KMS-11 (cell line): ENCODE results near the gene SLC40A1.
A peak's percentile ranks its signal among the peaks of the same experiment; 100 is the strongest.

Source experiments
- H2AFZ ChIP-seq: fragments of 200-600 bp; sonication (generic); 2 replicates; pipeline ENCODE4 v1.6.1; 2016; ENCODE audit warnings: antibody characterized with exemption, mixed run types, low read depth
- H3K27ac ChIP-seq: fragments of 200-600 bp; sonication (generic); 2 replicates; pipeline ENCODE4 v1.6.1; 2016; ENCODE audit warnings: mild to moderate bottlenecking, mixed run types
- H3K27me3 ChIP-seq: fragments of 200-600 bp; sonication (generic); 2 replicates; pipeline ENCODE4 v1.6.1; 2017; ENCODE audit warnings: mild to moderate bottlenecking, low read depth, mixed run types, moderate library complexity; ENCODE audit not compliant: insufficient read depth
- H3K36me3 ChIP-seq: fragments of 200-600 bp; sonication (generic); 2 replicates; pipeline ENCODE4 v1.6.1; 2017; ENCODE audit warnings: mild to moderate bottlenecking, mixed run types; ENCODE audit not compliant: insufficient read depth
- H3K4me1 ChIP-seq: fragments of 200-600 bp; sonication (generic); 2 replicates; pipeline ENCODE4 v1.6.1; 2016; ENCODE audit warnings: mild to moderate bottlenecking, low read depth, mixed run types; ENCODE audit not compliant: poor library complexity, severe bottlenecking
- H3K4me2 ChIP-seq: fragments of 200-600 bp; sonication (generic); 2 replicates; pipeline ENCODE4 v1.7.0; 2016; ENCODE audit warnings: mild to moderate bottlenecking, mixed run types
- H3K4me3 ChIP-seq: fragments of 200-600 bp; sonication (generic); IDR thresholded peaks from 2 replicates; pipeline ENCODE4 v1.6.1; 2017; ENCODE audit warnings: low read depth, low read length, mixed read lengths; ENCODE audit not compliant: insufficient read depth
- H3K79me2 ChIP-seq: fragments of 200-600 bp; sonication (generic); 2 replicates; pipeline ENCODE4 v1.6.1; 2016; ENCODE audit warnings: low read depth, mixed run types; ENCODE audit not compliant: insufficient read depth
- H3K9ac ChIP-seq: fragments of 200-600 bp; sonication (generic); 2 replicates; pipeline ENCODE4 v1.6.1; 2016; ENCODE audit warnings: mild to moderate bottlenecking, mixed run types
- H4K20me1 ChIP-seq: fragments of 200-600 bp; sonication (generic); 2 replicates; pipeline ENCODE4 v1.6.1; 2016; ENCODE audit warnings: mild to moderate bottlenecking, mixed run types; ENCODE audit not compliant: insufficient read depth
- TF ChIP-seq, protein P1 (sequence below): fragments of 200-600 bp; sonication (generic); conservative IDR thresholded peaks from 2 replicates; pipeline ENCODE4 v1.6.1; 2017; ENCODE audit warnings: low read depth, mild to moderate bottlenecking, antibody characterized with exemption, low read length, moderate library complexity, mixed read lengths

Gene SLC40A1

DNA sequence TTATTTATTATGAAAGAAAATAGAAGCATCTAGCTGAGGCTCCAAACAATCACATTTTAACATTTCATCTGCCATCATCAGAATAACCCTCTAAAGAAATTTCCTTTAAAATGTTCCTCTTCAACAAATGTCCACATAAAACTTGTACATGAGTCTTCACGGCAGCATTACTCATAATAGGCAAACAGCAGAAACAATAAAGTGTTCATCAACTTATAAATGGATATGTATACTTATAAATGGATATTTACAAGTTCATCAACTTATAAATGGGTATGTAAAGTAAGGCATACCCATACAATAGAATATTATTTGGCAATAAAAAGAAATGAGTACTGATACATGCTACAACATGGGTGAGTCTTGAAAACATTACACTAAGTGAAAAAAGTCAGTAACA is 47.2 kb upstream of the SLC40A1 start:
- Histone ChIP-seq H3K27ac (no peak overlapping the region), H2AFZ (no peak overlapping the region), H3K27me3 (no peaks in the 10 kb centered on the region), H3K4me3 (no peak overlapping the region), H3K4me2 (no peak overlapping the region), H3K79me2 (no peaks in the 10 kb centered on the region), H3K9ac (no peak overlapping the region), H4K20me1 (no peaks in the 10 kb centered on the region), H3K36me3 (no peaks in the 10 kb centered on the region), H3K4me1 (peaks cover 22% of the 10 kb centered on the region)
- TF ChIP-seq, protein P1, sequence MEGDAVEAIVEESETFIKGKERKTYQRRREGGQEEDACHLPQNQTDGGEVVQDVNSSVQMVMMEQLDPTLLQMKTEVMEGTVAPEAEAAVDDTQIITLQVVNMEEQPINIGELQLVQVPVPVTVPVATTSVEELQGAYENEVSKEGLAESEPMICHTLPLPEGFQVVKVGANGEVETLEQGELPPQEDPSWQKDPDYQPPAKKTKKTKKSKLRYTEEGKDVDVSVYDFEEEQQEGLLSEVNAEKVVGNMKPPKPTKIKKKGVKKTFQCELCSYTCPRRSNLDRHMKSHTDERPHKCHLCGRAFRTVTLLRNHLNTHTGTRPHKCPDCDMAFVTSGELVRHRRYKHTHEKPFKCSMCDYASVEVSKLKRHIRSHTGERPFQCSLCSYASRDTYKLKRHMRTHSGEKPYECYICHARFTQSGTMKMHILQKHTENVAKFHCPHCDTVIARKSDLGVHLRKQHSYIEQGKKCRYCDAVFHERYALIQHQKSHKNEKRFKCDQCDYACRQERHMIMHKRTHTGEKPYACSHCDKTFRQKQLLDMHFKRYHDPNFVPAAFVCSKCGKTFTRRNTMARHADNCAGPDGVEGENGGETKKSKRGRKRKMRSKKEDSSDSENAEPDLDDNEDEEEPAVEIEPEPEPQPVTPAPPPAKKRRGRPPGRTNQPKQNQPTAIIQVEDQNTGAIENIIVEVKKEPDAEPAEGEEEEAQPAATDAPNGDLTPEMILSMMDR, result no peak

DNA sequence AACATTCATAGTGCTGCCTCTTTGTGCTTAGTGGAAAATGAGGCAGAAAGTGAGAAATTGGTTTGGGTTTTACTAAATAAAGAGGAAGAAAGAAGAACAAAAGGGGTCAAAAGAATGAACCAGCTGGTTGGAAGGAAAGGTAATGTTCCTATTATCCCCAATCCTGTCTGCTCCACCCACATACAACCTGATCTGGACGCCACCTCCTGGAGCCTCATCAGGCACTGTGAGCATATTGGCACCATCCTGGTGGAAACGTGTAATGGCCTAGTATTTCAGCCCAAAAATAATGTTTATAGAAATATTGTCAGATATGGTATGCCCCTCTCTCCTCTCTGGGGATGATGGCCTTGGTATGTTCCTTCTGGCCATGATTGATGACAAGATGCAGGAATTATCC is 45.0 kb upstream of the SLC40A1 start:
- no peaks in the 10 kb centered on the region for H3K36me3 ChIP-seq
- TF ChIP-seq, protein P1, result no peak
- H3K27me3 ChIP-seq, result no peaks in the 10 kb centered on the region

DNA sequence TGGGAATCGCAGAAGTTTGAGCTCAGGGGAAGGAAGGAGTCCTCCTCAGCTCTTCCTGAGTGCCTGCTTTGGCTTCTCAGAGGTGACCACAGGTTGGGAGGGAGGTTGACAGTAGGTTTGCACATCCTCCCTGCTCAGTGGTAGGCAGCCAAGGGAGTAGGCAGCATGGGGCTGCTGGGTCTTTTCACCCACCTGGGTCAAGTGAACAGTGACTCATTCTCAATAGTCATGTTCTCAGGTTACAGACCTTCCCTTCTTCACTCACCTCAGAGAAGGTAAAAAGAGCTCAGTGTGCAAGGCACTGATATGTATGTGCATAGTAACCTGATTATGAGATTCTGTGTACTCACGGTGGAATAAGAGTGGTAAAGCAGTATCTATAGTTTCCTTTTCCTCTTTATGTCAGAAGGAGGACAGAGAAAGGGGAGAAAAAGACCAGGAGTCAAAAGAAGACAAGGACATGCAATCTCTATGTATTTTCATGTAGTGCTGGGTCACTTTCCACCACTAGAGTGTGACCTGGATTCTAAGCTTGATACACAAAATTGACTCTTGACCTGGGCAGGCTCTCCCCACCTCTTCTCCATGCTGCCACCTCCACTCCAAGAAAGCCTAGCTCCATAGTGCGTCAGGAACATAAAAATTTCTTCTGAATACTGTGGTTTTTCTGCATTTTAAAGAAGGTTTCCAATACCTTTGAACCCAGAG is 44.2 kb upstream of the SLC40A1 start:
- Histone ChIP-seq H3K4me1 (peaks cover 32% of the 10 kb centered on the region), H3K4me2 (no peak overlapping the region), H3K79me2 (no peaks in the 10 kb centered on the region), H3K4me3 (no peak overlapping the region), H3K27ac (no peak overlapping the region), H3K36me3 (no peaks in the 10 kb centered on the region), H3K27me3 (no peaks in the 10 kb centered on the region), H2AFZ (no peak overlapping the region), H3K9ac (no peak overlapping the region), H4K20me1 (no peaks in the 10 kb centered on the region)
- TF ChIP-seq, protein P1, result no peak

More for the DNA sequence above, 45.0 kb upstream of the SLC40A1 start:
- H3K4me1 ChIP-seq, result peaks cover 32% of the 10 kb centered on the region
- H3K4me2 ChIP-seq, result no peak overlapping the region
- H3K4me3 ChIP-seq, result no peak overlapping the region
- H3K27ac ChIP-seq, result no peak overlapping the region
- H4K20me1 ChIP-seq, result no peaks in the 10 kb centered on the region
- H2AFZ ChIP-seq, result no peak overlapping the region
- H3K79me2 ChIP-seq, result no peaks in the 10 kb centered on the region
- H3K9ac ChIP-seq, result no peak overlapping the region

DNA sequence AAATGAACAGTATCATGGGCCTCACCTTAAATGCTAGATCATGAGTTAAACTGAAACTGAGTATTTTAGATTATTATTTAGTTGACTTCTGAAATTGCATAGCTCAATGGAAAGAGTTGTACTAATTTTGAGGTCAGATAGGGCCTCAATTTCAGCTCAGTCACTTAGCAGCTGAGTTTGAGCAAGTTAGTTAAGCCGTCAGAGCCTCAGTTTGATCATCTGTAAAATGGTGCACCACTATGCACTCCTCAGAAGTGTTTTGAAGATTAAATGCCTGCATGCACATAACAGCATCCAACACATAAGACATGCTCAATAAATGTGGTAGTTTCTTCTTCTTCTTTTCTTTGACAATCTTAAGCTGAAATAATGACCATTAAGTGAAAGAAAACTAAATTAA is 42.5 kb upstream of the SLC40A1 start:
- no peaks in the 10 kb centered on the region for H3K27me3 ChIP-seq
- H4K20me1 ChIP-seq, result no peaks in the 10 kb centered on the region
- no peak overlapping the region for H2AFZ ChIP-seq
- H3K36me3 ChIP-seq, result no peaks in the 10 kb centered on the region
- peaks cover 32% of the 10 kb centered on the region for H3K4me1 ChIP-seq
- TF ChIP-seq, protein P1, result no peak
- H3K9ac ChIP-seq, result no peak overlapping the region
- H3K79me2 ChIP-seq, result no peaks in the 10 kb centered on the region
- H3K27ac ChIP-seq, result no peak overlapping the region
- no peak overlapping the region for H3K4me3 ChIP-seq
- peak overlapping the region; percentile 10; the same call in 1 of the 2 replicates for H3K4me2 ChIP-seq
